ENCODE results near the gene SPTBN4. TPM values are rescaled to one million over a fixed set of nuclear protein-coding genes. Genes with fewer than 3 reads are reported as not detected.

Gene SPTBN4
- total RNA-seq, 1 donor from 2014 or later, result 0.17 TPM

- no peak for DNase-seq (ENCODE audit: low read depth)
- H3K4me3 ChIP-seq (ENCODE audit: low read depth, low read length), result peak overlapping the region; percentile 13
- peak; percentile 51 for TF ChIP-seq CTCF (conservative IDR thresholded peaks at IDR 0.05; ENCODE audit: low read depth, low read length)
These were observed 82.4 kb downstream of the SPTBN4 start for GRCh38 chr19:40549007-40549708.

GRCh38 chr19:40550951-40551350 is 84.2 kb downstream of the SPTBN4 start:
- no peak overlapping the region for H3K4me3 ChIP-seq (ENCODE audit: low read depth, low read length)
- no peak for TF ChIP-seq CTCF (conservative IDR thresholded peaks at IDR 0.05; ENCODE audit: low read depth, low read length)
- no peak for DNase-seq (ENCODE audit: low read depth)

DNA sequence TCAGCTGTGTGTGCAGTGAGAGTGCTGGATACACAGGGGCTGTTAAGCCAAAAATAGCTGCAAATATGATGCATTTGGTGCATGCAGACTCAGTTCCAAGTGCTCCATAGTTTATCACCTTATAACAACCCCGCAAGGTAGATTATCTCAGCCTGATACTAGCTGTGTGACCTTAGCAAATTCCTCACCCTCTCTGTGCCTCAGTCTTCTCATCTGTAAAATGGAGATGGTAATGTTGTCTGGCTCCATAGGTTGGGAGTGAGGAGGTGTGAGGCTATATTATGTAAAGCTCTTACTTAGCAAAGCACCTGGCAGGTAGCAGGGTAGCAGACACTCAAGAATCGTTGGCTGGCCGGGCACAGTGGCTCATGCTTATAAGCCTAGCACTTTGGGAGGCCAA is 86.0 kb downstream of the SPTBN4 start:
- H3K4me3 ChIP-seq (ENCODE audit: low read depth, low read length), result no peak overlapping the region
- no peak for DNase-seq (ENCODE audit: low read depth)
- TF ChIP-seq CTCF (conservative IDR thresholded peaks at IDR 0.05; ENCODE audit: low read depth, low read length), result no peak

- TF ChIP-seq CTCF (conservative IDR thresholded peaks at IDR 0.05; ENCODE audit: low read depth, low read length), result no peak
- DNase-seq (ENCODE audit: low read depth), result no peak
- H3K4me3 ChIP-seq (ENCODE audit: low read depth, low read length), result no peak overlapping the region
These were observed 87.4 kb downstream of the SPTBN4 start for GRCh38 chr19:40553885-40554857.

DNA sequence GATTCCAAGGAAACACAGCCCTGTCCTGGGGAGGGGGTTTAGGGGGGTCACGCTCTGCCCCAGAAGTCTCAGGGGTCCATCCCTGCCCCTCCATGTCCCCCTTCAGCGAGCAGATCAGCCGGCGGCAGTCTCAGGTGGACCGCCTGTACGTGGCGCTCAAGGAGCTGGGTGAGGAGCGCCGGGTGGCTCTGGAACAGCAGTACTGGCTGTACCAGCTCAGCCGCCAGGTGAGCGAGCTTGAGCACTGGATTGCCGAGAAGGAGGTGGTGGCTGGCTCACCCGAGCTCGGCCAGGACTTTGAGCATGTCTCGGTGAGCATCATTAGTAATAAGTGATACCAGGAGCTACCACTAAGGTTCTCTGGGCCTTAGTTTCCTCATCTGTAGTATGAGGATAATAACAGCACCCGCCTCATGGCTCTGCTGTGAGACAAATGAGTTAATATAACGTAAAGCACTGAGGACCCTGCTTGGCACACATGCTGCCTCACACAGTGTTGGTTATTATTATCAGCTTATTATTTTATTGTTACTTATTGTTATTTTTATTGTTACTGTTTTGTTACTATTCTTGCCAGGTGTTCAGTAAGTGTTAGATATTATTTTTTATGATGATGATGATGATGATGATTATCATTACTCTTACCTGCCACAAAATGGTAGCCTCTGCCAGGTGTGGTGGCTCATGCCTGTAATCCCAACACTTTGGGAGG is 89.3 kb downstream of the SPTBN4 start:
- no peak overlapping the region for H3K4me3 ChIP-seq (ENCODE audit: low read depth, low read length)
- no peak for DNase-seq (ENCODE audit: low read depth)
- TF ChIP-seq CTCF (conservative IDR thresholded peaks at IDR 0.05; ENCODE audit: low read depth, low read length), result no peak

GRCh38 chr19:40556953-40557530 is 90.2 kb downstream of the SPTBN4 start:
- TF ChIP-seq CTCF (conservative IDR thresholded peaks at IDR 0.05; ENCODE audit: low read depth, low read length), result no peak
- no peak for DNase-seq (ENCODE audit: low read depth)
- no peak overlapping the region for H3K4me3 ChIP-seq (ENCODE audit: low read depth, low read length)

Data from epithelial cell of proximal tubule (primary cell).